Uterus (tissue), 2 donors: Measurements from ENCODE around the gene MACO1.

Experiments used
- POLR2A ChIP-seq, 2 donors: fragments of 450-650 bp; IDR thresholded peaks; one replicate each; pipeline ENCODE4 v1.6.1; 2016; ENCODE audit warnings: antibody characterized with exemption in 2 of 2, mild to moderate bottlenecking in 1 of 2, moderate library complexity in 1 of 2
- TF ChIP-seq, protein P1 (sequence below), 4 experiments: fragments of 200-600 bp in 2 of 4; fragments of 450-650 bp in 2 of 4; sonication (generic) in 2 of 4; IDR thresholded peaks; one replicate each; pipeline ENCODE4 v1.5.1; 2016 to 2019; ENCODE audit warnings: antibody characterized with exemption in 4 of 4, mild to moderate bottlenecking in 2 of 4, moderate library complexity in 1 of 4

DNA sequence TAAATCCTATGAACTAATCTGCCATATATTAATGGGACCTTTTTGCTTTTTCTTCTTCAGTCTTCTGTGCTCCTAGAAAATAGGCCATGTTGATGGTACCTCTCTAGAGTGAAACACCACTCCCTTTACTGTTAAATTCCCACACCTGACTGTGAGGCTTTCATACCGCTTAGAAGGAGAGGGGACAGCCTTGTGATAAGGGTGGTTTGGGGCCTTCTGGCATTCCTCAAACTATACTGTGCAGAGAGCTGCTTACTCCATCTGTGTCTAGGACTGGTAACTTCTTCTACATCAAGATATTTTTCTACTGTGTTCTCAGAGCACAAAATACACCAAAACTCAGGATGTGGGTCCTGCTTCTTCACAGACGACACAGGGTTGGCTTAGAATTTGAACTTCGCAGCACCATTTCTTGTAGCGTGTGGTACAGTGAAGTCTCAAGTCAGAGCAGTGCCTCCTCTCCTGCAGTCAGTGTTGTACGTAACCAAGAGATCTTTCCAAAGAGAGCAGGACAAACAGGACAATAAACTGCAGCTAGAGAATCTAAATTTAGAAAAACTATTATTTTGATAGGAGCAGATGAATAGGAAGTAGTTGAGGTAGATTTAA is 43.8 kb downstream of the MACO1 start:
- TF ChIP-seq, protein P1, sequence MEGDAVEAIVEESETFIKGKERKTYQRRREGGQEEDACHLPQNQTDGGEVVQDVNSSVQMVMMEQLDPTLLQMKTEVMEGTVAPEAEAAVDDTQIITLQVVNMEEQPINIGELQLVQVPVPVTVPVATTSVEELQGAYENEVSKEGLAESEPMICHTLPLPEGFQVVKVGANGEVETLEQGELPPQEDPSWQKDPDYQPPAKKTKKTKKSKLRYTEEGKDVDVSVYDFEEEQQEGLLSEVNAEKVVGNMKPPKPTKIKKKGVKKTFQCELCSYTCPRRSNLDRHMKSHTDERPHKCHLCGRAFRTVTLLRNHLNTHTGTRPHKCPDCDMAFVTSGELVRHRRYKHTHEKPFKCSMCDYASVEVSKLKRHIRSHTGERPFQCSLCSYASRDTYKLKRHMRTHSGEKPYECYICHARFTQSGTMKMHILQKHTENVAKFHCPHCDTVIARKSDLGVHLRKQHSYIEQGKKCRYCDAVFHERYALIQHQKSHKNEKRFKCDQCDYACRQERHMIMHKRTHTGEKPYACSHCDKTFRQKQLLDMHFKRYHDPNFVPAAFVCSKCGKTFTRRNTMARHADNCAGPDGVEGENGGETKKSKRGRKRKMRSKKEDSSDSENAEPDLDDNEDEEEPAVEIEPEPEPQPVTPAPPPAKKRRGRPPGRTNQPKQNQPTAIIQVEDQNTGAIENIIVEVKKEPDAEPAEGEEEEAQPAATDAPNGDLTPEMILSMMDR (IDR thresholded peaks at IDR 0.05), result no peak
- TF ChIP-seq POLR2A (IDR thresholded peaks at IDR 0.05), result no peak
